ENCODE data around the gene POMT1.

Gene POMT1

DNA sequence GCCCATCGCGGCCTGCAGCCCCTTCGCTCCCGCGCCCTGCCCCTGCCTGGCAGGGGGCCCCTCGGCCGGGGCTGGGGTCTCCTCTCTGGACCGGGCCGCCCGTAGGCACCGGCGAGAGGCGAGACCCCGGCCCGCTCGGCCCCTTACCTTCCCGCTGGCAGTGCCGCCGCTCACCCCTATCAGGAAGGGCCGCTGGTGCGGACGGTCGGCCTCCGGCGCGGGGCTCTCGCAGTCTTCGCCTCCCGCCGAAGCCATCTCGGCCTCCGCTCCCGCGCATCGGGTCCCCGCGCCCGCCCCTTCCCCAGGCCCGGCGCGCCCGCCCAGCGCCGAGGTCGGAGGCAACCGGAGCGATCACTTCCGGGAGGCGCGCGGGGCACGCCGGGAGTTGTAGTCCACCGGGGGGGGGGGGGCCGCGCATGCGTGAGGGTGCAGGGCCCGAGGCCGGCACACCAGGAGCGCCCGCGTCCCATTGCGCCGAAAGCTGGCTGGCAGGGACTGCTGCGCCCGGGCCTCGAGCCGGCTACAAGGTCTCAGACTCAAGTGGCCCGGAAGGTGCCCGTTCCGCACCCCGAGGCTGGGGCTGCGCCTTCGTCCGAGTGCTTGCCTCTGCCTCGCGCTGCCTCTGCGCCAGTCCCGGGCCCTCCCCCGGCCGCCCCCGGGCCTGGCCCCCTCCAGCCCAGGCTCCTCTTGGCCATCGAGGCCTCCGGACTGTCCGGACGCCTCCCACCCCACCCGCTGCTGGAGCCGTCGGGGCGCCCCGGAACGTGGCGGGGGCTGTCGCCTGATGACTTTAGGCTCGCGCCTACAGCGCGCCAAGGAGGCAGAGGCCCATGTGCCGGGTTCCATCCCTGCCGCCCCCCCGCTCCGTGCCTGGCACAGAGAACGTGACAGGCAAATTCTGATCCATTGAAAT, 28.5 kb downstream of the POMT1 start, which contains the start of gene UCK1:
UCK1 (minus strand) TSS at position 344 of the 913 bp plus-strand sequence; CDS start at position 255, 89 bp downstream.
- H3K27ac ChIP-seq (ENCODE audit: low read depth, low read length) = peak within 1 kb of the TSS; percentile 40

DNA sequence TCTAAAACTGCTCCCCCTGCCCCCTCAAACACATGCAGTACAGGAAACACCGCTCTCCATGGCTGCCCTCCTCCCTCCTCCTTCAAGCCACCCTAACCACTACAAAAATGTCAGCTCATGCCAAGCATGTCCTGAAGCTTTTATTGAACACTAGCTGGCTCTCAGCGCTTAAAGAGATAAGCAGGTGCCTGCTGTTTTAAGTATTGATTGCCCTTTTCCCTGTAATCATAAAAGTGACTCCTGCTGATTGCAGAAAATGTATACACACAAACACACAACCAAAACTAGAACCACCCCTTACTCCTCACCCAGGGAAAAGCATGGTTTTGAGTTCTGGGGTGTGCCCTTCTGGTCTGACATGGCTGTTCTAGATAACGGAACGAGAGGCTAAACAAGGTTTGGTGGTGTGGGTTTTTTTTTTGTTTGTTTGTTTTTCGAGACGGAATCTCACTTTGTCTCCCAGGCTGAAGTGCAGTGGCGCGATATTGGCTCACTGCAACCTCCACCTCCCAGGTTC, 32.1 kb downstream of the POMT1 start:
- H3K27ac ChIP-seq (ENCODE audit: low read depth, low read length) = no peak overlapping the region
- TF ChIP-seq, protein P1, sequence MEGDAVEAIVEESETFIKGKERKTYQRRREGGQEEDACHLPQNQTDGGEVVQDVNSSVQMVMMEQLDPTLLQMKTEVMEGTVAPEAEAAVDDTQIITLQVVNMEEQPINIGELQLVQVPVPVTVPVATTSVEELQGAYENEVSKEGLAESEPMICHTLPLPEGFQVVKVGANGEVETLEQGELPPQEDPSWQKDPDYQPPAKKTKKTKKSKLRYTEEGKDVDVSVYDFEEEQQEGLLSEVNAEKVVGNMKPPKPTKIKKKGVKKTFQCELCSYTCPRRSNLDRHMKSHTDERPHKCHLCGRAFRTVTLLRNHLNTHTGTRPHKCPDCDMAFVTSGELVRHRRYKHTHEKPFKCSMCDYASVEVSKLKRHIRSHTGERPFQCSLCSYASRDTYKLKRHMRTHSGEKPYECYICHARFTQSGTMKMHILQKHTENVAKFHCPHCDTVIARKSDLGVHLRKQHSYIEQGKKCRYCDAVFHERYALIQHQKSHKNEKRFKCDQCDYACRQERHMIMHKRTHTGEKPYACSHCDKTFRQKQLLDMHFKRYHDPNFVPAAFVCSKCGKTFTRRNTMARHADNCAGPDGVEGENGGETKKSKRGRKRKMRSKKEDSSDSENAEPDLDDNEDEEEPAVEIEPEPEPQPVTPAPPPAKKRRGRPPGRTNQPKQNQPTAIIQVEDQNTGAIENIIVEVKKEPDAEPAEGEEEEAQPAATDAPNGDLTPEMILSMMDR (IDR thresholded peaks at IDR 0.05; ENCODE audit: low read depth, low read length, poor library complexity, severe bottlenecking) = no peak
- TF ChIP-seq EZH2phosphoT487 (IDR thresholded peaks at IDR 0.05; ENCODE audit: borderline replicate concordance, low read length) = no peak
- H3K9me3 ChIP-seq (ENCODE audit: control insufficient read depth, insufficient read depth, low read length) = no peaks in the 10 kb centered on the region
- peak overlapping the region; percentile 31; the same call in 1 of the 2 replicates for H3K4me2 ChIP-seq (ENCODE audit: low read length)
- H3K9me2 ChIP-seq (replicated peaks; ENCODE audit: control insufficient read depth, low read length) = no peaks in the 10 kb centered on the region
- peaks cover 7% of the 10 kb centered on the region for H3K36me3 ChIP-seq (ENCODE audit: control insufficient read depth, low read length)
- H3K27me3 ChIP-seq (ENCODE audit: control insufficient read depth, low read length) = no peaks in the 10 kb centered on the region
- no peaks in the 10 kb centered on the region for H4K20me1 ChIP-seq (ENCODE audit: control insufficient read depth, insufficient read depth, low read depth, low read length)
- peaks cover 30% of the 10 kb centered on the region for H3K4me1 ChIP-seq (ENCODE audit: control insufficient read depth, low read length)
- H3K4me3 ChIP-seq (ENCODE audit: low read length) = no peak overlapping the region
- H3F3A ChIP-seq (ENCODE audit: control insufficient read depth, insufficient read depth) = no peaks in the 10 kb centered on the region
- H3K79me2 ChIP-seq (ENCODE audit: control insufficient read depth, low read length) = peaks cover 12% of the 10 kb centered on the region

More for the DNA sequence above, 28.5 kb downstream of the POMT1 start, which contains the start of gene UCK1:
- peaks cover 23% of the 10 kb centered on the region for H3K4me1 ChIP-seq (ENCODE audit: control insufficient read depth, low read length)
- no peaks in the 10 kb centered on the region for H3K9me3 ChIP-seq (ENCODE audit: control insufficient read depth, insufficient read depth, low read length)
- no peaks in the 10 kb centered on the region for H3K9me2 ChIP-seq (replicated peaks; ENCODE audit: control insufficient read depth, low read length)
- H3K27me3 ChIP-seq (ENCODE audit: control insufficient read depth, low read length) = no peaks in the 10 kb centered on the region
- H3K79me2 ChIP-seq (ENCODE audit: control insufficient read depth, low read length) = peaks cover 16% of the 10 kb centered on the region
- peak within 1 kb of the TSS; percentile 99 for H3K4me2 ChIP-seq (ENCODE audit: low read length)
- H3K4me3 ChIP-seq (ENCODE audit: low read length) = peak within 1 kb of the TSS; percentile 93
- no peaks in the 10 kb centered on the region for H4K20me1 ChIP-seq (ENCODE audit: control insufficient read depth, insufficient read depth, low read depth, low read length)
- no peaks in the 10 kb centered on the region for H3F3A ChIP-seq (ENCODE audit: control insufficient read depth, insufficient read depth)
- peaks cover 38% of the 10 kb centered on the region for H3K36me3 ChIP-seq (ENCODE audit: control insufficient read depth, low read length)
- TF ChIP-seq, protein P1 (IDR thresholded peaks at IDR 0.05; ENCODE audit: low read depth, low read length, poor library complexity, severe bottlenecking) = no peak
- TF ChIP-seq EZH2phosphoT487 (IDR thresholded peaks at IDR 0.05; ENCODE audit: borderline replicate concordance, low read length) = no peak

DNA sequence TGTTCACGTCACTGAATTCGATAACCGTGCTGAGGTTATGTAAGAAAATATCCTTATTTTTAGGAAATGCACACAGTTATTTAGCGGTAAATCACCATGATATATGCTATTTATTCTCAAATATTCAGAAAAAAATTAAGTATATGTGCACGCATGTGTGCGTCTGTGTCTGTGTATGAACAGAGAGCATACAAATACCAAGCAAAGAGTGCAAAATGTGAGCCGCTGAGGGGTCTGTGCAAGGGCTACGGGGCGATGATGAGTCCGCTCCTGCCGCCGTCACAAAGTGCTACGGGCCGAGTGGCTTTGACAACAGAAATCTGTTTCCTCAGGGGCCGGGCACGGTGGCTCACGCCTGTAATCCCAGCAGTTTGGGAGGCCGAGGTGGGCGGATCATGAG, 35.2 kb downstream of the POMT1 start:
- Histone ChIP-seq H3K9me3 (ENCODE audit: control insufficient read depth, insufficient read depth, low read length) (no peaks in the 10 kb centered on the region), H3K4me1 (ENCODE audit: control insufficient read depth, low read length) (peaks cover 19% of the 10 kb centered on the region), H3K36me3 (ENCODE audit: control insufficient read depth, low read length) (no peaks in the 10 kb centered on the region), H3K4me3 (ENCODE audit: low read length) (no peak overlapping the region), H3K27ac (ENCODE audit: low read depth, low read length) (no peak overlapping the region), H3F3A (ENCODE audit: control insufficient read depth, insufficient read depth) (no peaks in the 10 kb centered on the region), H3K4me2 (ENCODE audit: low read length) (no peak overlapping the region), H3K27me3 (ENCODE audit: control insufficient read depth, low read length) (no peaks in the 10 kb centered on the region), H3K79me2 (ENCODE audit: control insufficient read depth, low read length) (no peaks in the 10 kb centered on the region), H3K9me2 (replicated peaks; ENCODE audit: control insufficient read depth, low read length) (no peaks in the 10 kb centered on the region), H4K20me1 (ENCODE audit: control insufficient read depth, insufficient read depth, low read depth, low read length) (no peaks in the 10 kb centered on the region)
- TF ChIP-seq, protein P1 (IDR thresholded peaks at IDR 0.05; ENCODE audit: low read depth, low read length, poor library complexity, severe bottlenecking) = no peak

Data from DOHH2 (cell line).